ENCODE measurements around the gene KRTAP23-1. TPM values are rescaled to one million over a fixed set of nuclear protein-coding genes. Genes with fewer than 3 reads are reported as not detected.

Gene KRTAP23-1
- total RNA-seq, 4 donors from 2014 or later = not detected

GRCh38 chr21:30340714-30341573, 7.5 kb downstream of the KRTAP23-1 start:
- H3K4me3 ChIP-seq (ENCODE audit: low read depth, poor library complexity, severe bottlenecking) = no peak overlapping the region

GRCh38 chr21:30338717-30339116, 9.7 kb downstream of the KRTAP23-1 start:
- TF ChIP-seq CTCF (IDR thresholded peaks at IDR 0.05) (no peak), POLR2A (IDR thresholded peaks at IDR 0.05) (no peak)
- intact Hi-C loops (cut with DNase I; ENCODE audit: low total_unique reads) = no loop called here

More at GRCh38 chr21:30340714-30341573, 7.5 kb downstream of the KRTAP23-1 start:
- intact Hi-C loops (cut with DNase I; ENCODE audit: low total_unique reads) = loop anchor here (10.0 kb wide), 1 partner anchor 744 kb away; no protein-coding TSS in a partner anchor
- 93% methylated on average over 2 of the region's 2 CpGs for WGBS, 2 donors
- TF ChIP-seq CTCF (IDR thresholded peaks at IDR 0.05) = no peak
- TF ChIP-seq POLR2A (IDR thresholded peaks at IDR 0.05) = no peak
- DNase-seq (ENCODE audit: low spot score in 2 of 2) = peak in 1 of 2 donors; percentile 18

GRCh38 chr21:30337772-30338171, 10.6 kb downstream of the KRTAP23-1 start:
- TF ChIP-seq POLR2A (IDR thresholded peaks at IDR 0.05) = no peak
- no peak for TF ChIP-seq CTCF (IDR thresholded peaks at IDR 0.05)
- DNase-seq (ENCODE audit: low spot score in 2 of 2) = no peak
- intact Hi-C loops (cut with DNase I; ENCODE audit: low total_unique reads) = no loop called here
- H3K4me3 ChIP-seq (ENCODE audit: low read depth, poor library complexity, severe bottlenecking) = no peak overlapping the region

More at GRCh38 chr21:30338717-30339116, 9.7 kb downstream of the KRTAP23-1 start:
- WGBS, 2 donors = 91 to 95% methylated on average over 4 of the region's 4 CpGs
- no peak overlapping the region for H3K4me3 ChIP-seq (ENCODE audit: low read depth, poor library complexity, severe bottlenecking)
- no peak for DNase-seq (ENCODE audit: low spot score in 2 of 2)

GRCh38 chr21:30337276-30337744, 11.1 kb downstream of the KRTAP23-1 start, which contains the start of gene KRTAP27-1:
TSS of gene KRTAP27-1 (minus strand) at chr21:30337694. CDS start at chr21:30337668, 26 bp downstream.
- TF ChIP-seq CTCF (IDR thresholded peaks at IDR 0.05) = no peak
- no peak for TF ChIP-seq POLR2A (IDR thresholded peaks at IDR 0.05)
- no peak within 1 kb of the TSS for H3K4me3 ChIP-seq (ENCODE audit: low read depth, poor library complexity, severe bottlenecking)
- whole genome bisulfite sequencing, 2 donors = 92 to 93% methylated on average over 6 of the region's 6 CpGs
- no peak for DNase-seq (ENCODE audit: low spot score in 2 of 2)
- intact Hi-C loops (cut with DNase I; ENCODE audit: low total_unique reads) = no loop called here

- intact Hi-C loops (cut with DNase I; ENCODE audit: low total_unique reads) = no loop called here
- no peak for TF ChIP-seq CTCF (IDR thresholded peaks at IDR 0.05)
- TF ChIP-seq POLR2A (IDR thresholded peaks at IDR 0.05) = no peak
- DNase-seq (ENCODE audit: low spot score in 2 of 2) = no peak
- WGBS, 2 donors = 48 to 50% methylated on average over 2 of the region's 2 CpGs
- no peak overlapping the region for H3K4me3 ChIP-seq (ENCODE audit: low read depth, poor library complexity, severe bottlenecking)
These were observed 11.8 kb downstream of the KRTAP23-1 start for GRCh38 chr21:30336596-30336995.
